PFSK-1 (cell line): ENCODE measurements around the gene SHC2.

ENCODE experiments used
- SIN3A ChIP-seq: IDR thresholded peaks from 2 replicates; pipeline ENCODE4 v1.6.1; 2012; ENCODE audit warnings: mild to moderate bottlenecking, low read length, moderate library complexity, borderline replicate concordance; ENCODE audit not compliant: insufficient read depth
- TF ChIP-seq, protein P1 (sequence below), 2 experiments: IDR thresholded peaks; 2 replicates each; pipeline versions ENCODE4 v1.6.1 to v1.8.0; 2011 to 2012; ENCODE audit warnings: low read depth in 2 of 2, low read length in 2 of 2, control low read depth in 1 of 2, inconsistent platforms in 1 of 2, mild to moderate bottlenecking in 1 of 2, moderate library complexity in 1 of 2; ENCODE audit not compliant: insufficient read depth in 1 of 2

- TF ChIP-seq, protein P1, sequence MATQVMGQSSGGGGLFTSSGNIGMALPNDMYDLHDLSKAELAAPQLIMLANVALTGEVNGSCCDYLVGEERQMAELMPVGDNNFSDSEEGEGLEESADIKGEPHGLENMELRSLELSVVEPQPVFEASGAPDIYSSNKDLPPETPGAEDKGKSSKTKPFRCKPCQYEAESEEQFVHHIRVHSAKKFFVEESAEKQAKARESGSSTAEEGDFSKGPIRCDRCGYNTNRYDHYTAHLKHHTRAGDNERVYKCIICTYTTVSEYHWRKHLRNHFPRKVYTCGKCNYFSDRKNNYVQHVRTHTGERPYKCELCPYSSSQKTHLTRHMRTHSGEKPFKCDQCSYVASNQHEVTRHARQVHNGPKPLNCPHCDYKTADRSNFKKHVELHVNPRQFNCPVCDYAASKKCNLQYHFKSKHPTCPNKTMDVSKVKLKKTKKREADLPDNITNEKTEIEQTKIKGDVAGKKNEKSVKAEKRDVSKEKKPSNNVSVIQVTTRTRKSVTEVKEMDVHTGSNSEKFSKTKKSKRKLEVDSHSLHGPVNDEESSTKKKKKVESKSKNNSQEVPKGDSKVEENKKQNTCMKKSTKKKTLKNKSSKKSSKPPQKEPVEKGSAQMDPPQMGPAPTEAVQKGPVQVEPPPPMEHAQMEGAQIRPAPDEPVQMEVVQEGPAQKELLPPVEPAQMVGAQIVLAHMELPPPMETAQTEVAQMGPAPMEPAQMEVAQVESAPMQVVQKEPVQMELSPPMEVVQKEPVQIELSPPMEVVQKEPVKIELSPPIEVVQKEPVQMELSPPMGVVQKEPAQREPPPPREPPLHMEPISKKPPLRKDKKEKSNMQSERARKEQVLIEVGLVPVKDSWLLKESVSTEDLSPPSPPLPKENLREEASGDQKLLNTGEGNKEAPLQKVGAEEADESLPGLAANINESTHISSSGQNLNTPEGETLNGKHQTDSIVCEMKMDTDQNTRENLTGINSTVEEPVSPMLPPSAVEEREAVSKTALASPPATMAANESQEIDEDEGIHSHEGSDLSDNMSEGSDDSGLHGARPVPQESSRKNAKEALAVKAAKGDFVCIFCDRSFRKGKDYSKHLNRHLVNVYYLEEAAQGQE (IDR thresholded peaks at IDR 0.05; ENCODE audit: insufficient read depth in 1 of 2, low read depth in 2 of 2, low read length in 2 of 2): no peak
- TF ChIP-seq SIN3A: no peak
These were observed 4.4 kb upstream of the SHC2 start for GRCh38 chr19:465056-465816.
